ENCODE data around the gene CD4.

Gene CD4

DNA sequence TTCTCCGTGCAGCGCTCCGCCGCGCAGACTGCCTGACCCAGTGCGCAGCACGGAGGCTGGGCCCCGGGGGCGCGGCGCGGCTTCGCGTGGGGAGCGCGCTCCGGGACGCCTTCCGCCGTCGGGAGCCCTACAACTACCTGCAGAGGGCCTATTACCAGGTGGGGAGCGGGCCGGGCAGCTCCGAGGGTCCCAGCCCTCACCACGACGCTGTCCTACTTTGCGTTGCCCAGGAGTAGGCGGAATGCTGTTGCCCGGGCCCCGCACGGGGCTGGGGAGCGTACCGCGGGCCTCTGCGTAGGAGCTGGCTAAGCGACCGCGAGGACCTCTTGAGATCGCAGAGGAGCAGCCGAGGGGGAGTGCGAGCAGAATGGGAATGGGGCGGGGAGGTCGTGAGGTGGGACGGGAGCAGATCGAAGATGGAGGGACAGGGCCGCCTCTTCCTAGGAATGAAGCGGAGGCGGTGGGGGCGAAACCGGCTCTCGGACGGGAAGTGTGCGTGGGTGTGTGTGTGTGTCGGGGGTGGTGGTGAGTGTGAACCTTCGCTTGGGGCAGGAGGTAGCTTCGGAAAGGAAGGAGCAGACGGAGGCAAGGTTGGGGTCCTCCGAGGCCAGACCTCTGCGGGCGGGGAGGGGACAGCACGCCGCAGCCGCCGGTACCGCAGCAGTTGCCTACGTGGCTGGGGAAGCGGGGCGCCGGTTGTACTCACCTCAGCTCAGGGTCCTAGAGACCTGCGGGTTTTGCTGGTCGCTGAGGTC, 39.6 kb downstream of the CD4 start:
- no peak for DNase-seq (ENCODE audit: low read depth)

- no peak for DNase-seq (ENCODE audit: low read depth)
These were observed 40.4 kb downstream of the CD4 start for GRCh38 chr12:6829536-6830220.

- no peak for DNase-seq (ENCODE audit: low read depth)
These were observed 41.1 kb downstream of the CD4 start for GRCh38 chr12:6830286-6830890.

DNA sequence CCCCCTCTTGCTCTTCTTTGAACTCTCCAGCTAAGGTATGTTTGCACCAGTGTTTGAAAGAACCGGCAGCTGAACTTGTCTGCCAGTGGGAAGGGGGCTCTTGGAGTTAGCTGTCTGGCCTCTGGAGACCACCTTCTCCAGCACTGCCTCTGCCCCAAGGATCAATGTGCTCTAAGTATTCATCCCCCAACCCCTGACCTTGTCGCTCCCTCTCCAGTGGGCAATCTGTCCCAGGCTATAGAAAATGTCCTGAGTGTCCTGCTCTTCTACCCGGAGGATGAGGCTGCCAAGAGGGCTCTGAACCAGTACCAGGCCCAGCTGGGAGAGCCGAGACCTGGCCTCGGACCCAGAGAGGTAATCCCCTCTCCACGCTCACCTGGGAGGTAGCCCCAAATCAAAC, 41.7 kb downstream of the CD4 start:
- DNase-seq (ENCODE audit: low read depth), result no peak

DNA sequence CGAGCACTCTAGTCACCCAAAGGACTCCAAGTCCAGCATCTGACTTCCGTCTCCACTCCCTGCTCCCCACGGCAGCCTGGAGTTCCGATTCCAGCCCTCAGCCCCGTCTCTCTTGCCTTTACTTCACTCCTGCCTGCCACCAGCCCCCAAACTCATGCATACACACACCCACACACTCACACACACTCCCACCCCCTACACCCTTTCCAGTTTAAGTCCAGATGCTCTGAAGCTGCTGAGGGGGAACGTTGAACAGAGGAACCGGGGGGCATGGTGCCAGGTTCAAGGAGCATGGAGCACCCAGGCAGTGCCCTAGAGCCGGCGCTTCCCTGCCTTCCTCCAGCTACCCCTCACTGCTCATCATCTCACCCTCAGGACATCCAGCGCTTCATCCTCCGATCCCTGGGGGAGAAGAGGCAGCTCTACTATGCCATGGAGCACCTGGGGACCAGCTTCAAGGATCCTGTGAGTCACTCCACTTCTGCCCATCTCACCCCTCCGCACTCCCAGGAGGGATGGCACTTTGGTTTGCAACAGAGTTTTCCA, 42.2 kb downstream of the CD4 start:
- no peak for DNase-seq (ENCODE audit: low read depth)

DNA sequence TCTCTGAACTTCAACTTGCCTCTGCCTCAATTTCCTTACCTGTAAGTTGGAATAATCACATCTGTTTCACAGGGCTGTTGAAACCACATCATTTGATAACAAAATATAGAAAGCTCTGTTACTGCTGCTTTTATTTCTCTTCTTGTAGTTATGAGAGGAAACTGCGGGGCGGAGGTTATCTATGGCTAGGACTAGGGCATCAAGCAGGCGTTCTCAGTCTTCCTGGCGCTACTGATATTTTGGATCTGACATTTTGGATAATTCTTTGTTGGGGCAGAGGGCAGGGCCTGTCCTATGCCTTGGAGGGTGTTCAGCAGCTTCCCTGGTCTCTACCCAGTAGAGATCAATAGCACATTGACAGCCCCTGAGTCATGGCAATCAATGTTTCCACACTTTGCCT, 42.8 kb downstream of the CD4 start:
- no peak for DNase-seq (ENCODE audit: low read depth)

- no peak for DNase-seq (ENCODE audit: low read depth)
These were observed 44.0 kb downstream of the CD4 start for GRCh38 chr12:6833189-6833890.

- no peak for DNase-seq (ENCODE audit: low read depth)
These were observed 44.9 kb downstream of the CD4 start for GRCh38 chr12:6834254-6834653.

- DNase-seq (ENCODE audit: low read depth), result no peak
These were observed 45.5 kb downstream of the CD4 start for GRCh38 chr12:6834873-6835272.

- DNase-seq (ENCODE audit: low read depth), result no peak
These were observed 47.5 kb downstream of the CD4 start for GRCh38 chr12:6836851-6837250.

DNA sequence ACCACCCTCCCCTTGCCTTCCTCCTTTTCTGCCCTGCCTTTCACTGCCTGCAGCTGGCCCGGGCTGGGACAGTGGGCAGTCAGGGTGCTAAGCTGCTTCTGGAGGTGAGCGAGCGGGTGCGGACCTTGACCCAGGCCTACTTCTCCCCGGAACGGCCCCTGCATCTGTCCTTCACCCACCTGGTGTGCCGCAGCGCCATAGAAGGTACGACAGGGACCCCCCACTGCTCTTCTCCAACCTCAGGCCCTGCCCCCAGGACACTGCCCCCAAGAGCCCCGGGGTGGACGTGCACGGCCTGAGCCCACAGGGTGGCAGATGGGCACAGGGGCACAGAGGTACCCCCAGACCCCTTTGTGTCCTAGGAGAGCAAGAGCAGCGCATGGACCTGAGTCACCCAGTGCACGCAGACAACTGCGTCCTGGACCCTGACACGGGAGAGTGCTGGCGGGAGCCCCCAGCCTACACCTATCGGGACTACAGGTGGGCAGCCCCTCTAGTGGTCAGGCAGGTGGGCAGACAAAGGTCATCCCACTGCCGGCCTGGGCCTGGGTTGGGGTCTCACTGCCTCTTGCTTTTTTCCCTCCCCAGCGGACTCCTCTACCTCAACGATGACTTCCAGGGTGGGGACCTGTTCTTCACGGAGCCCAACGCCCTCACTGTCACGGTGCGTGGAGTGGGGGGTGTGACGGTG, 48.2 kb downstream of the CD4 start:
- no peak for DNase-seq (ENCODE audit: low read depth)

DNA sequence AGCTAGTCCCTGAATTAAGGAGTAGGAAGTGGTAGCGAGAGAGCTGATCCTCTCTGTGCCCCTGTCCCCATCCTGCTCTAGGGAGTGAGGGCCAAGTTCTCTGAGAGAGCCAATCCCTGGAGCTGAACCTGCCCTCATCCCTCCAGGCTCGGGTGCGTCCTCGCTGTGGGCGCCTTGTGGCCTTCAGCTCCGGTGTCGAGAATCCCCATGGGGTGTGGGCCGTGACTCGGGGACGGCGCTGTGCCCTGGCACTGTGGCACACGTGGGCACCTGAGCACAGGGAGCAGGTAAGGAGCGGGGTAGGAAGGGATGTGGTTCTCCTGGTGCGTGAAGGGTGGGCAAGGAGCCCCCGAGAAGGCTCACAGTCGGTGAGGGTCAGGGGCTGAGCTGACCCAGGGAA, 49.5 kb downstream of the CD4 start:
- no peak for DNase-seq (ENCODE audit: low read depth)

GRCh38 chr12:6839482-6840201, 50.3 kb downstream of the CD4 start:
- no peak for DNase-seq (ENCODE audit: low read depth)

GRCh38 chr12:6840330-6840729, 51.0 kb downstream of the CD4 start:
- no peak for DNase-seq (ENCODE audit: low read depth)

DNA sequence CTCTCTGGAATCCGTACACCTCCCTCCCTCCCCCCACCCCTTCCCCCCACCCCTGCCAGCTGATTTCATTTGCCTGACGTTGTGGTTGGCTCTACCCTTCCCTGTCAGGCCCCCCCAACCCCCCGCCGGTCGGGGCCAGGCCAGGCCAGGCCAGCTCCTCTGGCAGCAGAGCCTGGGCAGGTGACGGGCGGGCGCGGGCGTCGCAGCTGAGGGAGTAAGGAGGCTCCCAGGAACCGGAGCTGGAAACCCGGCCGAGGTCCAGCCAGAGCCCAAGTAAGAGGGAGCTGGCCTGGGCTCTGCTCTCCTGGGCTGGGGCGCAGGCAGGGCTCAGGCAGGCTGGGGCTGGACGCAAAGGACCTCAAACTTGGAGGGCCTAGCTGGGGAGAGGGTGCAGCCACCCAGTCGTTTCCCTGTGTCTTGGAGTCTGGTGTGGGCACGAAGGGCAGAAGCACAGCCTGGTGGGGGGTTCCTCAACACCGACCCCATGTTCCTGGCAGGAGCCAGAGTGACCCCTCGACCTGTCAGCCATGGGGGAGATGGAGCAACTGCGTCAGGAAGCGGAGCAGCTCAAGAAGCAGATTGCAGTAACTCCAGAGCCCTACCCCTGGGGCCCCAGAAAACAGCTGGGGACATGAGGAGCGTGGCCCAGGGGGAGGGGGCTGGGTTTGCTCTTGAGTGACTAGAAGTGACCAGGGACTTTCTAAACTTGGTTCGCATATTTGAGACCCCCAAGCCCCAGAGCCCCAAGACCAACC, 51.6 kb downstream of the CD4 start, which contains the start of gene GNB3:
Gene GNB3 (plus strand): TSS at position 165 of the 755 bp plus-strand sequence. CDS start 363 bp downstream, at position 528.
- DNase-seq (ENCODE audit: low read depth), result no peak

DNA sequence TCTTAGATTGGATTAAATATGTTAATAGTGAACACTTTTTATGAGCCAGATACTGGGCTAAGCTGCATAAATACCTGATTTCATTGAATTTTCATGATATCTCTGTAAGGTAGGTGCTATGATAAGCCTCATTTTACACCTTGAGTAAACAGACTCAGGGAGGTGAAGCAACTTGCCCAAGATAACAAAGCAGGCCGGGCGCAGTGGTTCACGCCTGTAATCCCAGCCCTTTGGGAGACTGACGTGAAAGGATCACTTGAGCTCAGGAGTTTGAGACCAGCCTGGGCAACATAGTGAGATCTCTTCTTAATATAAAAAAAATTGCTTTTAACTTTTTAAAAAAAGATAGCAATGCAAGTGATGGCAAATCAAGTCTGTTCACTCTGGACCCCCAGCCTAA, 52.7 kb downstream of the CD4 start:
- DNase-seq (ENCODE audit: low read depth), result no peak

DNA sequence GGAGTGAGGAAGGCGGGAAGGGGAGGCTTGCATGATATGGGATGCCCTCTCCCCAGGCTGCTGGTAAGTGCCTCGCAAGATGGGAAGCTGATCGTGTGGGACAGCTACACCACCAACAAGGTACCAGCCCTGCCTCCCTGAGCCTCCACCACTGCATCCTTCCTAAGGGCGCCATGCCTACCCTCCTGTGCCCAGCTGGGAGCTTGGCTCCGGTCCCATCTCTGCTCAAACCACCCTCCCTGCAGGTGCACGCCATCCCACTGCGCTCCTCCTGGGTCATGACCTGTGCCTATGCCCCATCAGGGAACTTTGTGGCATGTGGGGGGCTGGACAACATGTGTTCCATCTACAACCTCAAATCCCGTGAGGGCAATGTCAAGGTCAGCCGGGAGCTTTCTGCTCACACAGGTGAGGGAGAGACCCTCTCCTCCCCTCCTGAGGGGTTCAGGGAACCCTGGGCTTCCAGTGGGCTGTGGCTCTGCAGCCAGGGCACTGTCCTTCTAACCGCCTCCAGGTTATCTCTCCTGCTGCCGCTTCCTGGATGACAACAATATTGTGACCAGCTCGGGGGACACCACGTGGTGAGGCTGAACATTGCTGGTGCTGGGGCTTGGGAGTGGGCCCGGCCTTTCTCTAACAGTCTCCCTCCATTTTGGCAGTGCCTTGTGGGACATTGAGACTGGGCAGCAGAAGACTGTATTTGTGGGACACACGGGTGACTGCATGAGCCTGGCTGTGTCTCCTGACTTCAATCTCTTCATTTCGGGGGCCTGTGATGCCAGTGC, 54.0 kb downstream of the CD4 start:
- DNase-seq (ENCODE audit: low read depth), result no peak

DNA sequence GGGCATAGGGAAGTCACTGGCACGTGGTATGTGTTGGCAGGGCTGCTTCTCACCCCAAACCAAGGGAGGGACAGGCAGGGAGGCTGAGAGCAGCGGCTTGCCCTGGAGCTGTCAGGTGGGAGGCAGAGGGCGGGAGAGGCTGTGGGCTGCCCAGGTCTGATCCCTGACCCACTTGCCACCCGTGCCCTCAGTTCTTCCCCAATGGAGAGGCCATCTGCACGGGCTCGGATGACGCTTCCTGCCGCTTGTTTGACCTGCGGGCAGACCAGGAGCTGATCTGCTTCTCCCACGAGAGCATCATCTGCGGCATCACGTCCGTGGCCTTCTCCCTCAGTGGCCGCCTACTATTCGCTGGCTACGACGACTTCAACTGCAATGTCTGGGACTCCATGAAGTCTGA, 56.1 kb downstream of the CD4 start:
- no peak for DNase-seq (ENCODE audit: low read depth)

DNA sequence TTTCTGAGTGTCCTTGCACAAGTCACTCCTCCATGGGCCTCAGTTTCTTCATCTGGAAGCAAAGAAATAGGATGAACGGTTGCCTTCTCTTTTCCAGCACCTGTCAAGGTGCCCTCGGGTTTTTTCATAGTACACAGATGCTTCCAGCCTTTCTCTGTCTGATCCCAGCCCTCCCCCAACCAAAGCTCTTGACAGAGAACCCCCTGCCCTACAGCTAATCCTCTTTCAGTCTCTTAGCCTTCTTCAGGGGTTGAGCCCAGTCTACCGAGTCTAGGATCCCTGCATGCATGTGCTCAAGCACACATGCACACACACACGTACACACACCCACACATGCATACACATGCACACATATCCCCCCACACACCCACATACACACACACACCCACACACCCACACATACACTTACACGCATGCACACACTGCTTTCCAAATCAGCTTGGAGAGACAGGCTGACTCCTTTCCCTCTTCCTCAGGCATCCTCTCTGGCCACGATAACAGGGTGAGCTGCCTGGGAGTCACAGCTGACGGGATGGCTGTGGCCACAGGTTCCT, 57.1 kb downstream of the CD4 start:
- DNase-seq (ENCODE audit: low read depth), result no peak
